WTC11 (cell line): ENCODE data around the gene ENTHD1. TPM values are rescaled to one million over a fixed set of nuclear protein-coding genes. Genes with fewer than 3 reads are reported as not detected.

Experiments used
- ATAC-seq: fragments of 200-7000 bp; cut with Tn5 transposase; 2 replicates; pipeline ENCODE4 v1.10.0; 2021; ENCODE audit warnings: mild to moderate bottlenecking, moderate library complexity
- CTCF ChIA-PET: fragments of 300-600 bp; sonication (Branson Sonifier 250); formaldehyde crosslinking; loops from one replicate; lab custom pipeline; 2021; ENCODE audit warnings: antibody characterized with exemption; lab: Charles Lee
- POLR2A ChIA-PET: fragments of 350-600 bp; sonication (Branson Sonifier 250); formaldehyde crosslinking; loops from one replicate; lab custom pipeline; 2021; ENCODE audit warnings: antibody characterized with exemption; lab: Charles Lee
- DNase-seq: peaks from one replicate; pipeline ENCODE4 v3.0.0; 2021; ENCODE audit warnings: low spot score
- H3K27ac Mint-ChIP-seq: 2 replicates; pipeline ENCODE4 v1.8.0; 2021; ENCODE audit warnings: mixed read lengths
- H3K27me3 Mint-ChIP-seq: 2 replicates; pipeline ENCODE4 v1.8.0; 2021; ENCODE audit warnings: low read depth, mild to moderate bottlenecking, moderate library complexity, mixed read lengths
- H3K36me3 Mint-ChIP-seq: 2 replicates; pipeline ENCODE4 v1.8.0; 2021; ENCODE audit warnings: mixed read lengths
- H3K4me1 Mint-ChIP-seq: 2 replicates; pipeline ENCODE4 v1.8.0; 2022; ENCODE audit warnings: mixed read lengths
- H3K4me3 Mint-ChIP-seq: 2 replicates; pipeline ENCODE4 v1.8.0; 2021; ENCODE audit warnings: mild to moderate bottlenecking, moderate library complexity, mixed read lengths
- H3K9me3 Mint-ChIP-seq: 2 replicates; pipeline ENCODE4 v1.8.0; 2021; ENCODE audit warnings: mixed read lengths
- CREB1 ChIP-seq: sonication (generic); formaldehyde crosslinking; IDR thresholded peaks from 2 replicates; pipeline ENCODE4 v1.8.0; 2023; ENCODE audit warnings: mild to moderate bottlenecking, missing genetic modification reagents
- ETV6 ChIP-seq: sonication (generic); formaldehyde crosslinking; IDR thresholded peaks from 2 replicates; pipeline ENCODE4 v1.8.1; 2022; ENCODE audit warnings: mild to moderate bottlenecking, missing genetic modification reagents
- IRF2 ChIP-seq: sonication (generic); formaldehyde crosslinking; IDR thresholded peaks from 2 replicates; pipeline ENCODE4 v1.8.0; 2022; ENCODE audit warnings: low read depth, missing genetic modification reagents, borderline replicate concordance
- MYBL2 ChIP-seq: sonication (generic); formaldehyde crosslinking; IDR thresholded peaks from 2 replicates; pipeline ENCODE4 v1.8.1; 2023; ENCODE audit warnings: mild to moderate bottlenecking, moderate library complexity, missing genetic modification reagents
- NFATC4 ChIP-seq: fragments of 250-450 bp; sonication (Bioruptor Pico); IDR thresholded peaks from 2 replicates; pipeline ENCODE4 v1.9.0; 2021; ENCODE audit warnings: mild to moderate bottlenecking
- NFE2L1 ChIP-seq: sonication (generic); formaldehyde crosslinking; IDR thresholded peaks from 2 replicates; pipeline ENCODE4 v1.8.1; 2023; ENCODE audit warnings: missing genetic modification reagents
- NR2C2 ChIP-seq: sonication (generic); formaldehyde crosslinking; IDR thresholded peaks from 2 replicates; pipeline ENCODE4 v1.8.0; 2022; ENCODE audit warnings: mild to moderate bottlenecking, missing genetic modification reagents
- OVOL2 ChIP-seq: fragments of 250-450 bp; sonication (Bioruptor Pico); IDR thresholded peaks from 2 replicates; pipeline ENCODE4 v1.9.0; 2021; ENCODE audit warnings: mild to moderate bottlenecking, borderline replicate concordance
- SMAD3 ChIP-seq: sonication (generic); formaldehyde crosslinking; IDR thresholded peaks from 2 replicates; pipeline ENCODE4 v1.8.0; 2022; ENCODE audit warnings: missing genetic modification reagents, mild to moderate bottlenecking, borderline replicate concordance
- SOX15 ChIP-seq: fragments of 250-450 bp; sonication (Bioruptor Pico); IDR thresholded peaks from 2 replicates; pipeline ENCODE4 v1.9.0; 2021; ENCODE audit warnings: mild to moderate bottlenecking
- ZNF219 ChIP-seq: sonication (generic); formaldehyde crosslinking; IDR thresholded peaks from 2 replicates; pipeline ENCODE4 v1.8.0; 2023; ENCODE audit warnings: missing genetic modification reagents, mild to moderate bottlenecking, borderline replicate concordance
- total RNA-seq: library from RNA; stranded (reverse); gene quantifications from 3 replicates; pipeline ENCODE4 v1.2.3, GENCODE V29; 2021
- TF ChIP-seq, protein P1 (sequence below): sonication (generic); formaldehyde crosslinking; conservative IDR thresholded peaks from 2 replicates; pipeline ENCODE4 v1.8.1; 2023; ENCODE audit warnings: mild to moderate bottlenecking, low read depth, missing genetic modification reagents, moderate library complexity
- TF ChIP-seq, protein P2 (sequence below): sonication (generic); formaldehyde crosslinking; IDR thresholded peaks from 2 replicates; pipeline ENCODE4 v1.8.0; 2022; ENCODE audit warnings: mild to moderate bottlenecking, missing genetic modification reagents
- TF ChIP-seq, protein P3 (sequence below): sonication (generic); formaldehyde crosslinking; IDR thresholded peaks from 2 replicates; pipeline ENCODE4 v1.8.0; 2022; ENCODE audit warnings: mild to moderate bottlenecking, missing genetic modification reagents
- TF ChIP-seq, protein P4 (sequence below): fragments of 250-450 bp; sonication (Bioruptor Pico); conservative IDR thresholded peaks from 2 replicates; pipeline ENCODE4 v1.9.0; 2021; ENCODE audit warnings: mild to moderate bottlenecking
- TF ChIP-seq, protein P5 (sequence below): sonication (generic); formaldehyde crosslinking; IDR thresholded peaks from 2 replicates; pipeline ENCODE4 v1.8.1; 2023; ENCODE audit warnings: mild to moderate bottlenecking, missing genetic modification reagents, borderline replicate concordance
- TF ChIP-seq, protein P6 (sequence below): sonication (generic); formaldehyde crosslinking; IDR thresholded peaks from 2 replicates; pipeline ENCODE4 v1.8.1; 2022; ENCODE audit warnings: low read depth, mild to moderate bottlenecking, moderate library complexity, missing genetic modification reagents, borderline replicate concordance

Gene ENTHD1
- total RNA-seq, 1 experiment from 2014 or later: not detected

DNA sequence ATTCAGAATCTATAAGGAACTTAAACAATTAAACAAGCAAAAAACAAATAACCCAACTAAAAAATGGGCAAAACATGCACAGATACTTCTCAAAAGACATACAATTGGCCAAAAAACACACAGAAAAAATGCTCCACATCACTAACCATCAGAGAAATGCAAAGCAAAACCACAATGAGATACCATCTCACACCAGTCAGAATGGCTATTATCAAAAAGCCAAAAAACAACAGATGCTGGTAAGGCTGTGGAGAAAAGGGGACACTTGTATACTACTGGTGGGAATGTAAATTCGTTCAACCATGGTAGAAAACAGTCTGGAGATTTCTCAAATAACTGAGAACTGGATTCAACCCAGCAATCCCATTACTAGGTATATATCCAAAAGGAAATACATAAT lies 24.8 kb downstream of the ENTHD1 start:
- POLR2A ChIA-PET: no interaction called here
- H3K4me1 Mint-ChIP-seq: no peaks in the 10 kb centered on the region
- no peak for TF ChIP-seq CREB1 (CRISPR knock-in tag)
- no peak for TF ChIP-seq OVOL2
- TF ChIP-seq, protein P1, sequence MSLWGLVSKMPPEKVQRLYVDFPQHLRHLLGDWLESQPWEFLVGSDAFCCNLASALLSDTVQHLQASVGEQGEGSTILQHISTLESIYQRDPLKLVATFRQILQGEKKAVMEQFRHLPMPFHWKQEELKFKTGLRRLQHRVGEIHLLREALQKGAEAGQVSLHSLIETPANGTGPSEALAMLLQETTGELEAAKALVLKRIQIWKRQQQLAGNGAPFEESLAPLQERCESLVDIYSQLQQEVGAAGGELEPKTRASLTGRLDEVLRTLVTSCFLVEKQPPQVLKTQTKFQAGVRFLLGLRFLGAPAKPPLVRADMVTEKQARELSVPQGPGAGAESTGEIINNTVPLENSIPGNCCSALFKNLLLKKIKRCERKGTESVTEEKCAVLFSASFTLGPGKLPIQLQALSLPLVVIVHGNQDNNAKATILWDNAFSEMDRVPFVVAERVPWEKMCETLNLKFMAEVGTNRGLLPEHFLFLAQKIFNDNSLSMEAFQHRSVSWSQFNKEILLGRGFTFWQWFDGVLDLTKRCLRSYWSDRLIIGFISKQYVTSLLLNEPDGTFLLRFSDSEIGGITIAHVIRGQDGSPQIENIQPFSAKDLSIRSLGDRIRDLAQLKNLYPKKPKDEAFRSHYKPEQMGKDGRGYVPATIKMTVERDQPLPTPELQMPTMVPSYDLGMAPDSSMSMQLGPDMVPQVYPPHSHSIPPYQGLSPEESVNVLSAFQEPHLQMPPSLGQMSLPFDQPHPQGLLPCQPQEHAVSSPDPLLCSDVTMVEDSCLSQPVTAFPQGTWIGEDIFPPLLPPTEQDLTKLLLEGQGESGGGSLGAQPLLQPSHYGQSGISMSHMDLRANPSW (CRISPR knock-in tag): no peak
- no peak for TF ChIP-seq SMAD3 (CRISPR knock-in tag)
- TF ChIP-seq, all 79 proteins: peak for 0
- Mint-ChIP-seq H3K4me3 (no peak overlapping the region), H3K9me3 (peaks cover 5% of the 10 kb centered on the region; the same call in 1 of the 2 replicates), H3K36me3 (no peaks in the 10 kb centered on the region), H3K27me3 (no peaks in the 10 kb centered on the region), H3K27ac (no peak overlapping the region)
- ATAC-seq (no peak), DNase-seq (no peak)
- CTCF ChIA-PET: no interaction called here

DNA sequence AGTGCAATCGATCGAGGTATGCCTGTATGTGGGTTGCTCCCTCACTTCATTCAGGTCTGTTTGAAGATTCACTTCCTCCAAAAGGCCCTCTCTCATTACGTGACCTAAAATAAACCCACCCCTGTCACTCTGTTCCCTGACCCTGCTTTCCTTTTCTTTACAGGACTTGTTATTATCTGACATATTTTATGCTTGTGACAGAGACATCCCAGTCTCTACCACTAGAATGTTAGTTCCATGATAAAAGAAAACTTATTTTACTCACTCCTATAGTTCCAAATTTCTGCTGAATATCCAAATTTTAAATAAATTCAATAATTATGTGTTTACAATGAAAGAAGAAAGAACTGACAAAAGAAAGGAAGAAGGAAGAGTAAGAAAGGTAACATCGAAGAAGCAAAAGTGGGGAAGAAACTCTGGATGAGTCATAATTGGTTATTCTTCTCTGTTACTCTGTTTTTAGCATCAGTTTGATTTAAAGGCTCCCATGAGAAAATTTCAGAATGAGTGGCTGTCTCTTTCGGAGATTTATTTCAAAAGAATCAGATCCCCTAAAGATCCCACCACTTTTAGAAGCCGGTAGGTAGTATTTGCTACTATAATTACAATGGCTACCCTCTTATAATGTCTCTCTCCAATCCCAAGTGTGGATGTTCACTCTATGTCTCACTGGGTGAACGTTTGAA lies 33.5 kb downstream of the ENTHD1 start:
- CTCF ChIA-PET: no interaction called here
- POLR2A ChIA-PET: no interaction called here
- H3K36me3 Mint-ChIP-seq: no peaks in the 10 kb centered on the region
- H3K4me3 Mint-ChIP-seq: no peak overlapping the region
- peaks cover 6% of the 10 kb centered on the region; the same call in 1 of the 2 replicates for H3K27me3 Mint-ChIP-seq
- H3K4me1 Mint-ChIP-seq: no peaks in the 10 kb centered on the region
- H3K27ac Mint-ChIP-seq: no peak overlapping the region
- no peak for TF ChIP-seq NFATC4 (CRISPR knock-in tag)
- TF ChIP-seq, protein P2, sequence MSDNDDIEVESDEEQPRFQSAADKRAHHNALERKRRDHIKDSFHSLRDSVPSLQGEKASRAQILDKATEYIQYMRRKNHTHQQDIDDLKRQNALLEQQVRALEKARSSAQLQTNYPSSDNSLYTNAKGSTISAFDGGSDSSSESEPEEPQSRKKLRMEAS (CRISPR knock-in tag): no peak
- TF ChIP-seq SOX15 (CRISPR knock-in tag): no peak
- no peak for TF ChIP-seq NR2C2 (CRISPR knock-in tag)
- no peak for TF ChIP-seq IRF2 (CRISPR knock-in tag)
- TF ChIP-seq, protein P3, sequence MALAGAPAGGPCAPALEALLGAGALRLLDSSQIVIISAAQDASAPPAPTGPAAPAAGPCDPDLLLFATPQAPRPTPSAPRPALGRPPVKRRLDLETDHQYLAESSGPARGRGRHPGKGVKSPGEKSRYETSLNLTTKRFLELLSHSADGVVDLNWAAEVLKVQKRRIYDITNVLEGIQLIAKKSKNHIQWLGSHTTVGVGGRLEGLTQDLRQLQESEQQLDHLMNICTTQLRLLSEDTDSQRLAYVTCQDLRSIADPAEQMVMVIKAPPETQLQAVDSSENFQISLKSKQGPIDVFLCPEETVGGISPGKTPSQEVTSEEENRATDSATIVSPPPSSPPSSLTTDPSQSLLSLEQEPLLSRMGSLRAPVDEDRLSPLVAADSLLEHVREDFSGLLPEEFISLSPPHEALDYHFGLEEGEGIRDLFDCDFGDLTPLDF (CRISPR knock-in tag): no peak
- TF ChIP-seq, protein P4, sequence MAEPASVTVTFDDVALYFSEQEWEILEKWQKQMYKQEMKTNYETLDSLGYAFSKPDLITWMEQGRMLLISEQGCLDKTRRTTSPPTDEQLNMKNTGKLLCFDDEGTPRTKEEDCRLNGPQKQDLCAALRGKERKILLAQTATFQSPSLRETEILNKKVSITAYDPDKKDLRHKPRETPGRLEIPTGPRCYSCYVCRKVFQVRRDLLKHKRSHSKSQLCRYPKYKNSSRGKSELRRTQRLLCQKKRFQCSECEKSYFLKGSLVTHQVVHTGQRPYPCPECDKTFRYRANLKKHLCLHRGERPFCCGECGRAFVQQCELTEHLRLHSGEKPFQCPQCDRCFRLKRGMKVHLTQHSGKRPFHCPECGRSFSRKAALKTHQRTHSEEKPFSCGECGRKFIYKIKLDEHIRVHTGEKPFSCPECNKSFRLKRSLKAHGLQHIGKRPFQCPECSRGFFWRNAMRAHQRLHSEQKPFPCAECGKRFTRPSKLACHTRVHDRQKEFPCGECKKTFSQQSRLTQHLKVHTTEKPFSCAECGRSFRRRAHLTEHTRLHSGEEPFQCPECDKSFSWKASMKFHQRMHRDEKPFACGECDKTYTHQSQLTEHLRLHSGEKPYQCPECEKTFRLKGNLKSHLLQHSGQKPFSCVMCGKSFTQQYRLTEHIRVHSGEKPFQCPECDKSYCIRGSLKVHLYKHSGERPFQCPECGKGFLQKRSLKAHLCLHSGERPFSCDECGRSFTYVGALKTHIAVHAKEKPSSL: no peak
- TF ChIP-seq ETV6 (CRISPR knock-in tag): no peak
- TF ChIP-seq MYBL2: no peak
- H3K9me3 Mint-ChIP-seq: no peaks in the 10 kb centered on the region
- no peak for ATAC-seq
- DNase-seq: no peak

DNA sequence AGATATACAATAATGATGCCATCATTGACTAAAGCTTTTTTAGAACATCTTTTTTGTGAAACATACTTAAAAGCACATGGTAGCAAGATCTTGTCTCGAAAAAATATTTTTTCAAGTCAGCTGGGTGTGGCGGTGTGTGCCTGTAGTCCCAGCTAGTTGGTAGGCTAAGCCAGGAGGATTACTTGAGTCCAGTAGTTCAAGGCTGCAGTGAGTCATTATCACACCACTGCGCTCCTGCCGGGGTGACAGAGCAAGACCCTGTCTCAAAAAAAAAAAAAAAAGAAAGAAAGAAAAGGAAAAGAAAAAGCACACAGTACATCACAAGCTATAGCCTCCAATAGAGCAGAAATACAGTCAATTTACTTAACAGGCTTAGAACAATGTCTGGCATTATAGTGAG lies 37.0 kb downstream of the ENTHD1 start:
- ATAC-seq (no peak), DNase-seq (no peak)
- no peaks in the 10 kb centered on the region for H3K36me3 Mint-ChIP-seq
- H3K9me3 Mint-ChIP-seq: no peaks in the 10 kb centered on the region
- H3K27me3 Mint-ChIP-seq: peaks cover 4% of the 10 kb centered on the region
- H3K27ac Mint-ChIP-seq: no peak overlapping the region
- ChIA-PET CTCF (interaction anchor here (0.6 to 1.2 kb wide), 4 partner anchors 24 to 124 kb away, joined by 3 to 6 read pairs (median 4); no protein-coding TSS in a partner anchor), POLR2A (interaction anchor here (1.1 kb wide), 1 partner anchor 152 kb away, joined by 6 read pairs; no protein-coding TSS in a partner anchor)
- H3K4me1 Mint-ChIP-seq: no peaks in the 10 kb centered on the region
- no peak overlapping the region for H3K4me3 Mint-ChIP-seq
- TF ChIP-seq, protein P5, sequence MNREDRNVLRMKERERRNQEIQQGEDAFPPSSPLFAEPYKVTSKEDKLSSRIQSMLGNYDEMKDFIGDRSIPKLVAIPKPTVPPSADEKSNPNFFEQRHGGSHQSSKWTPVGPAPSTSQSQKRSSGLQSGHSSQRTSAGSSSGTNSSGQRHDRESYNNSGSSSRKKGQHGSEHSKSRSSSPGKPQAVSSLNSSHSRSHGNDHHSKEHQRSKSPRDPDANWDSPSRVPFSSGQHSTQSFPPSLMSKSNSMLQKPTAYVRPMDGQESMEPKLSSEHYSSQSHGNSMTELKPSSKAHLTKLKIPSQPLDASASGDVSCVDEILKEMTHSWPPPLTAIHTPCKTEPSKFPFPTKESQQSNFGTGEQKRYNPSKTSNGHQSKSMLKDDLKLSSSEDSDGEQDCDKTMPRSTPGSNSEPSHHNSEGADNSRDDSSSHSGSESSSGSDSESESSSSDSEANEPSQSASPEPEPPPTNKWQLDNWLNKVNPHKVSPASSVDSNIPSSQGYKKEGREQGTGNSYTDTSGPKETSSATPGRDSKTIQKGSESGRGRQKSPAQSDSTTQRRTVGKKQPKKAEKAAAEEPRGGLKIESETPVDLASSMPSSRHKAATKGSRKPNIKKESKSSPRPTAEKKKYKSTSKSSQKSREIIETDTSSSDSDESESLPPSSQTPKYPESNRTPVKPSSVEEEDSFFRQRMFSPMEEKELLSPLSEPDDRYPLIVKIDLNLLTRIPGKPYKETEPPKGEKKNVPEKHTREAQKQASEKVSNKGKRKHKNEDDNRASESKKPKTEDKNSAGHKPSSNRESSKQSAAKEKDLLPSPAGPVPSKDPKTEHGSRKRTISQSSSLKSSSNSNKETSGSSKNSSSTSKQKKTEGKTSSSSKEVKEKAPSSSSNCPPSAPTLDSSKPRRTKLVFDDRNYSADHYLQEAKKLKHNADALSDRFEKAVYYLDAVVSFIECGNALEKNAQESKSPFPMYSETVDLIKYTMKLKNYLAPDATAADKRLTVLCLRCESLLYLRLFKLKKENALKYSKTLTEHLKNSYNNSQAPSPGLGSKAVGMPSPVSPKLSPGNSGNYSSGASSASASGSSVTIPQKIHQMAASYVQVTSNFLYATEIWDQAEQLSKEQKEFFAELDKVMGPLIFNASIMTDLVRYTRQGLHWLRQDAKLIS (CRISPR knock-in tag): no peak
- TF ChIP-seq SOX15 (CRISPR knock-in tag) (no peak), NFE2L1 (CRISPR knock-in tag) (no peak), ZNF219 (CRISPR knock-in tag) (no peak)
- TF ChIP-seq, protein P6, sequence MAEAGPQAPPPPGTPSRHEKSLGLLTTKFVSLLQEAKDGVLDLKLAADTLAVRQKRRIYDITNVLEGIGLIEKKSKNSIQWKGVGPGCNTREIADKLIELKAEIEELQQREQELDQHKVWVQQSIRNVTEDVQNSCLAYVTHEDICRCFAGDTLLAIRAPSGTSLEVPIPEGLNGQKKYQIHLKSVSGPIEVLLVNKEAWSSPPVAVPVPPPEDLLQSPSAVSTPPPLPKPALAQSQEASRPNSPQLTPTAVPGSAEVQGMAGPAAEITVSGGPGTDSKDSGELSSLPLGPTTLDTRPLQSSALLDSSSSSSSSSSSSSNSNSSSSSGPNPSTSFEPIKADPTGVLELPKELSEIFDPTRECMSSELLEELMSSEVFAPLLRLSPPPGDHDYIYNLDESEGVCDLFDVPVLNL (CRISPR knock-in tag): no peak
